Tracheal epithelial cell (primary cell): ENCODE measurements around the gene CACNA1I. TPM values are rescaled to one million over a fixed set of nuclear protein-coding genes. Genes with fewer than 3 reads are reported as not detected.

Experiments
- total RNA-seq: library from RNA; depleted of rRNA; stranded (reverse); fragments of >200 nt; gene quantifications from 2 replicates; pipeline ENCODE4 v1.2.1, GENCODE V29; 2014

The CACNA1I gene
- total RNA-seq, result not detected in 2 replicates

DNA sequence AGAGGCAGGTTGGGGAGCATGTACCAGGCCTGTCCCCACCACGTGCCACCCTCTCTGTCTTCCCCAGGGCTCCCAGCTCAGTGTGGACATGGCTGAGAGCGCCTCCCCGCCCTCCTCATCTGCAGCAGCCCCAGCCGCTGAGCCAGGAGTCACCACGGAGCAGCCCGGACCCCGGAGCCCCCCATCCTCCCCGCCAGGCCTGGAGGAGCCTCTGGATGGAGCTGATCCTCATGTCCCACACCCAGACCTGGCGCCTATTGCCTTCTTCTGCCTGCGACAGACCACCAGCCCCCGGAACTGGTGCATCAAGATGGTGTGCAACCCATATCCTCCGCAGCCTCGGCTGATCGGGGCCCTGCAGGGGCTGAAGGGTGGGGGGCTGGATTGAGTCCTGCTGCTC is at the start of gene CACNA1I:
Gene CACNA1I (plus strand): TSS at position 89 of the 400 bp plus-strand sequence. CDS start 0 bp downstream, at position 89.

DNA sequence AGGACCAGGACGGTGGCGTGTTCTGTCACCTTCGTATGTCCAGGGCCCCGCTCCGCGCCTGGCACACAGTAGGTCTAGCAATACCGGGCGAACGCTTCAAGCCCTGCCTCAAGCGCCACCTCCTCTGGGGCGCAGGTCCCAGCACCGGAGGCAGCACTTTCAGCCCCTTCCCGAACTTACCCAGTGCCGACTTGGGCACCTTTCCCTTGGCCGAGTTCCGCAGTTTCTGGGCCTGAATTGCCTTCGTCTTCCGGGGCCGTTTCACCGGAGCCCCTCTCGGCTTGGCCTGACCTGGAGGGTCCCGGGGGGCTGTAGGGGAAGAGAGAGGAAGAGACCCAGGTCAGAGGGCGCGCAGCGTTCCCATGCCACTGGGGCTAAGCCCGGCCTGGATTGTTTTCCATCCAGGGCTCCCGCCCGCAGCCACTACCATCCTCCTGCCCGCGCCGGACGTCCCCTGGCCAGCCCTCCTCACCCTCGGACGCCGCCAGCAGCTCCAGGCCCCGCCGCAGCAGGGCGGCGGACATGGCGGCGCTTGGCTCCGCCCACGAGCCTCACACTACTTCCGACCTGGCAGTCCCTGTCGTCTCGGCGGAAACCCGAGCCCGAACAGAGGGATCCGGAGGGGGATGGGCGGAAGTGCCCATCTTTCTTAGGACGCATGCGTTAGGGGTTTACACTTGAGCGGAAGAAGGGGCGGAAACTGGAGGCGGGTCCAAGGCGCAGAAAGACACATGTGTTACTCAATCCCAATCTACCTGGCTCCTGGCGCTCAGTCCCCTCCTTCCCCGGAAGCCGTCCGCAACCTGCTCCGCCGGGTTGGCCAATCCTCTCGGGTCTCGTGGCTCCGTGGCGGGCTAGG is 38.1 kb upstream of the CACNA1I start, which contains the start of gene RPS19BP1:
Gene RPS19BP1 (minus strand): TSS at position 534 of the 859 bp plus-strand sequence. CDS start 10 bp downstream, at position 524.

Other genes with a start within 250 kb of the CACNA1I start
- 0.64 and 0.96 TPM in 2 replicates for gene SYNGR1, start 220.8 kb upstream of the CACNA1I start, total RNA-seq
- 6.5 and 14.3 TPM in 2 replicates for gene TAB1, start 171.0 kb upstream of the CACNA1I start, total RNA-seq
- gene MGAT3, start 113.7 kb upstream of the CACNA1I start, total RNA-seq, result under 0.01 TPM in 2 replicates
- 18.6 and 27.3 TPM in 2 replicates for gene MIEF1, start 68.5 kb upstream of the CACNA1I start, total RNA-seq
- gene ATF4, start 50.2 kb upstream of the CACNA1I start, total RNA-seq, result 402 and 522 TPM in 2 replicates
- gene RPS19BP1, start 38.0 kb upstream of the CACNA1I start, total RNA-seq, result 63.9 and 73.7 TPM in 2 replicates